ENCODE results near the gene KCNQ2.
A peak's percentile ranks its signal among the peaks of the same experiment; 100 is the strongest.

The KCNQ2 gene

GRCh38 chr20:63363013-63363957, 109.2 kb downstream of the KCNQ2 start:
- ATAC-seq (no peak), DNase-seq (no peak)
- no peak overlapping the region for H3K27ac Mint-ChIP-seq
- peaks cover 6% of the 10 kb centered on the region for H3K4me1 Mint-ChIP-seq
- H3K27me3 Mint-ChIP-seq, result peaks cover 75% of the 10 kb centered on the region
- H3K4me3 Mint-ChIP-seq, result no peak overlapping the region
- no peaks in the 10 kb centered on the region for H3K9me3 Mint-ChIP-seq

- no peak for DNase-seq
- no peak for ATAC-seq
- no peaks in the 10 kb centered on the region for H3K9me3 Mint-ChIP-seq
- no peak overlapping the region for H3K27ac Mint-ChIP-seq
- peaks cover 75% of the 10 kb centered on the region for H3K27me3 Mint-ChIP-seq
- no peak overlapping the region for H3K4me3 Mint-ChIP-seq
- peaks cover 6% of the 10 kb centered on the region for H3K4me1 Mint-ChIP-seq
Observed at GRCh38 chr20:63362436-63363009, 109.9 kb downstream of the KCNQ2 start.

GRCh38 chr20:63361519-63362435, 110.7 kb downstream of the KCNQ2 start:
- Mint-ChIP-seq H3K4me3 (no peak overlapping the region), H3K4me1 (peaks cover 6% of the 10 kb centered on the region), H3K27me3 (peaks cover 75% of the 10 kb centered on the region), H3K27ac (no peak overlapping the region), H3K9me3 (no peaks in the 10 kb centered on the region)
- DNase-seq (peak in 1 of 2 donors; percentile 18), ATAC-seq (peak; percentile 22)

- no peaks in the 10 kb centered on the region for H3K9me3 Mint-ChIP-seq
- DNase-seq (no peak), ATAC-seq (peak; percentile 21)
- peaks cover 6% of the 10 kb centered on the region for H3K4me1 Mint-ChIP-seq
- peaks cover 69% of the 10 kb centered on the region for H3K27me3 Mint-ChIP-seq
- no peak within 1 kb of the TSS for H3K27ac Mint-ChIP-seq
- H3K4me3 Mint-ChIP-seq, result no peak within 1 kb of the TSS
Observed at GRCh38 chr20:63360850-63361518, 111.5 kb downstream of the KCNQ2 start, which contains the start of gene CHRNA4. CHRNA4 (minus strand) TSS chr20:63361349; CDS start chr20:63361165, 184 bp downstream.

GRCh38 chr20:63359937-63360849, 112.3 kb downstream of the KCNQ2 start:
- Mint-ChIP-seq H3K27ac (no peak overlapping the region), H3K27me3 (peaks cover 69% of the 10 kb centered on the region), H3K4me1 (peaks cover 6% of the 10 kb centered on the region), H3K4me3 (no peak overlapping the region), H3K9me3 (no peaks in the 10 kb centered on the region)
- DNase-seq (no peak), ATAC-seq (no peak)

GRCh38 chr20:63359164-63359934, 113.1 kb downstream of the KCNQ2 start:
- peaks cover 6% of the 10 kb centered on the region for H3K4me1 Mint-ChIP-seq
- DNase-seq, result no peak
- no peak overlapping the region for H3K27ac Mint-ChIP-seq
- H3K27me3 Mint-ChIP-seq, result peaks cover 67% of the 10 kb centered on the region
- no peak for ATAC-seq
- no peaks in the 10 kb centered on the region for H3K9me3 Mint-ChIP-seq
- no peak overlapping the region for H3K4me3 Mint-ChIP-seq

GRCh38 chr20:63357921-63358905, 114.2 kb downstream of the KCNQ2 start:
- H3K27me3 Mint-ChIP-seq, result peaks cover 56% of the 10 kb centered on the region
- H3K4me3 Mint-ChIP-seq, result no peak overlapping the region

GRCh38 chr20:63356931-63357879, 115.2 kb downstream of the KCNQ2 start:
- ATAC-seq (no peak), DNase-seq (no peak)

More at GRCh38 chr20:63357921-63358905, 114.2 kb downstream of the KCNQ2 start:
- ATAC-seq, result no peak
- Mint-ChIP-seq H3K4me1 (peaks cover 6% of the 10 kb centered on the region), H3K27ac (no peak overlapping the region), H3K9me3 (no peaks in the 10 kb centered on the region)
- no peak for DNase-seq

GRCh38 chr20:63356511-63356910, 115.9 kb downstream of the KCNQ2 start:
- H3K4me3 Mint-ChIP-seq, result no peak overlapping the region
- no peaks in the 10 kb centered on the region for H3K4me1 Mint-ChIP-seq
- H3K27ac Mint-ChIP-seq, result no peak overlapping the region
- DNase-seq (no peak), ATAC-seq (no peak)
- peaks cover 39% of the 10 kb centered on the region for H3K27me3 Mint-ChIP-seq
- H3K9me3 Mint-ChIP-seq, result no peaks in the 10 kb centered on the region

More at GRCh38 chr20:63356931-63357879, 115.2 kb downstream of the KCNQ2 start:
- Mint-ChIP-seq H3K4me1 (peaks cover 2% of the 10 kb centered on the region), H3K27me3 (peaks cover 46% of the 10 kb centered on the region), H3K4me3 (no peak overlapping the region), H3K27ac (no peak overlapping the region), H3K9me3 (no peaks in the 10 kb centered on the region)

GRCh38 chr20:63355781-63356295, 116.6 kb downstream of the KCNQ2 start:
- Mint-ChIP-seq H3K9me3 (peaks cover 0 to 6% of the 10 kb centered on the region in 2 donors), H3K27me3 (peaks cover 36% of the 10 kb centered on the region), H3K4me1 (no peaks in the 10 kb centered on the region), H3K4me3 (no peak overlapping the region), H3K27ac (no peak overlapping the region)
- DNase-seq (no peak), ATAC-seq (peak; percentile 26)

GRCh38 chr20:63354636-63355350, 117.7 kb downstream of the KCNQ2 start:
- ATAC-seq, result no peak
- H3K4me1 Mint-ChIP-seq, result no peaks in the 10 kb centered on the region
- no peak for DNase-seq
- no peak overlapping the region for H3K27ac Mint-ChIP-seq
- no peak overlapping the region for H3K4me3 Mint-ChIP-seq
- H3K27me3 Mint-ChIP-seq, result peaks cover 25% of the 10 kb centered on the region
- peaks cover 4 to 15% of the 10 kb centered on the region in 2 donors for H3K9me3 Mint-ChIP-seq

Data from stimulated activated naive CD8-positive, alpha-beta T cell treated with anti-CD3 and anti-CD28 coated beads, Interleukin-15, amount 100 ng/mL, for 72 hours (primary cell).